Activated T-helper 1 cell treated with Interleukin-2 at 50 U/mL for 16 hours (primary cell): Measurements from ENCODE around the gene MFN1.
"Not testable (repeated sequence)": the region's sequence is repeated elsewhere in the genome, so short reads cannot be mapped to it uniquely, and the experiment has no call there.

ENCODE experiments used
- DNase-seq: peaks from one replicate; pipeline ENCODE4 v3.0.0-alpha.2; 2020; ENCODE audit warnings: low read depth

The MFN1 gene

GRCh38 chr3:179347345-179348194 is at the start of gene MFN1:
Gene MFN1 (plus strand): TSS chr3:179347709. CDS start chr3:179348852, 1,143 bp downstream.
- DNase-seq, result peak; percentile 77

- DNase-seq, result no peak
Observed at GRCh38 chr3:179297971-179298725, 49.4 kb upstream of the MFN1 start.

GRCh38 chr3:179299316-179299715 is 48.2 kb upstream of the MFN1 start:
- DNase-seq, result no peak

- no peak for DNase-seq
Observed at GRCh38 chr3:179299999-179300613, 47.4 kb upstream of the MFN1 start.

- DNase-seq, result no peak
Observed at GRCh38 chr3:179301645-179302044, 45.9 kb upstream of the MFN1 start.

- DNase-seq, result no peak
Observed at GRCh38 chr3:179302111-179302510, 45.4 kb upstream of the MFN1 start.

GRCh38 chr3:179304605-179305004 is 42.9 kb upstream of the MFN1 start:
- no peak for DNase-seq

GRCh38 chr3:179307362-179307761 is 40.1 kb upstream of the MFN1 start:
- not testable (repeated sequence) for DNase-seq

GRCh38 chr3:179308001-179308400 is 39.5 kb upstream of the MFN1 start:
- no peak for DNase-seq

GRCh38 chr3:179309225-179310078 is 38.1 kb upstream of the MFN1 start:
- no peak for DNase-seq

- no peak for DNase-seq
Observed at GRCh38 chr3:179318876-179319275, 28.6 kb upstream of the MFN1 start.

- no peak for DNase-seq
Observed at GRCh38 chr3:179321668-179322285, 25.7 kb upstream of the MFN1 start.

GRCh38 chr3:179322286-179323196 is 25.0 kb upstream of the MFN1 start, which contains the start of gene ZNF639:
Gene ZNF639 (plus strand): TSS chr3:179323031. CDS start chr3:179328294, 5,263 bp downstream.
- DNase-seq, result peak; percentile 81

GRCh38 chr3:179323197-179324110 is 24.1 kb upstream of the MFN1 start:
- peak; percentile 40 for DNase-seq

GRCh38 chr3:179324270-179324754 is 23.2 kb upstream of the MFN1 start:
- no peak for DNase-seq

- no peak for DNase-seq
Observed at GRCh38 chr3:179330438-179330837, 17.1 kb upstream of the MFN1 start.

GRCh38 chr3:179332240-179332639 is 15.3 kb upstream of the MFN1 start:
- no peak for DNase-seq

GRCh38 chr3:179333084-179333483 is 14.4 kb upstream of the MFN1 start:
- no peak for DNase-seq
